Prostate gland (tissue), 2 donors: ENCODE data around the gene AHR.

Experiments used
- POLR2A ChIP-seq: fragments of 450-650 bp; IDR thresholded peaks from one replicate; pipeline ENCODE4 v1.6.1; 2016; ENCODE audit warnings: antibody characterized with exemption, mild to moderate bottlenecking
- TF ChIP-seq, protein P1 (sequence below), 4 experiments: fragments of 200-600 bp in 2 of 4; fragments of 450-650 bp in 2 of 4; sonication (generic) in 2 of 4; IDR thresholded peaks; 1 replicate in 3 of 4; 2 replicates in 1 of 4; pipeline ENCODE4 v1.5.1; 2016 to 2019; ENCODE audit warnings: antibody characterized with exemption in 4 of 4, mild to moderate bottlenecking in 2 of 4, moderate library complexity in 2 of 4

DNA sequence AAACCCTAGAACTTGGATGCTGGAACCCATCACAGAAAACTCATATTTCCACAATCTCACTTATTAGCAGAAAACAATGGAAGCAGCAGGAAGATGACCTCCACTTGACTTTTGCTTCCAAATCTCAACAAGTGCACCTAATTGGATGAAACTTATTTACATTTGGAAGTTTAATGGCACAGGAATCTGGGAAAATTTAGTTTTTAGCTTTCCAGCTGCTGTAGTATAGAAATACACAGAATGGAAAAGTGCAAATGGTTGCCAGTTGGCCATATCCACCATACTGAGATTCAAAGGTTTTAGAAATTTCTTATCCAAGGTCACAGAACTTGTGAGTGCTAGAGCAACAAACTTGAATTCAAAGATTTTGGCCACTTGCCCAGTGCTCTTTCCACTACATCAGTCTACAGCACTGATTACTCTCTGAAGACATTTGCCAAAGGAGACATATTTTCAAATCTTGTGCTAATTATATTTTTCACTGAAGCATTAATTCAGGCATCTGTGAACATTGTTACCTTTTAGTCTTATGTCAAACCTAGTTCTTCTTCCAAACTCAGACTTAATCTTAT lies 9.3 kb upstream of the AHR start:
- no peak for TF ChIP-seq POLR2A
- TF ChIP-seq, protein P1, sequence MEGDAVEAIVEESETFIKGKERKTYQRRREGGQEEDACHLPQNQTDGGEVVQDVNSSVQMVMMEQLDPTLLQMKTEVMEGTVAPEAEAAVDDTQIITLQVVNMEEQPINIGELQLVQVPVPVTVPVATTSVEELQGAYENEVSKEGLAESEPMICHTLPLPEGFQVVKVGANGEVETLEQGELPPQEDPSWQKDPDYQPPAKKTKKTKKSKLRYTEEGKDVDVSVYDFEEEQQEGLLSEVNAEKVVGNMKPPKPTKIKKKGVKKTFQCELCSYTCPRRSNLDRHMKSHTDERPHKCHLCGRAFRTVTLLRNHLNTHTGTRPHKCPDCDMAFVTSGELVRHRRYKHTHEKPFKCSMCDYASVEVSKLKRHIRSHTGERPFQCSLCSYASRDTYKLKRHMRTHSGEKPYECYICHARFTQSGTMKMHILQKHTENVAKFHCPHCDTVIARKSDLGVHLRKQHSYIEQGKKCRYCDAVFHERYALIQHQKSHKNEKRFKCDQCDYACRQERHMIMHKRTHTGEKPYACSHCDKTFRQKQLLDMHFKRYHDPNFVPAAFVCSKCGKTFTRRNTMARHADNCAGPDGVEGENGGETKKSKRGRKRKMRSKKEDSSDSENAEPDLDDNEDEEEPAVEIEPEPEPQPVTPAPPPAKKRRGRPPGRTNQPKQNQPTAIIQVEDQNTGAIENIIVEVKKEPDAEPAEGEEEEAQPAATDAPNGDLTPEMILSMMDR (IDR thresholded peaks at IDR 0.05): no peak
